AG04450 (cell line): ENCODE results near the gene TRAF1. TPM values are rescaled to one million over a fixed set of nuclear protein-coding genes. Genes with fewer than 3 reads are reported as not detected.

ENCODE experiments used
- CTCF ChIA-PET: fragments of 300-600, 350-600 bp; formaldehyde crosslinking; extraction: SDS; loops from one replicate; lab custom pipeline; 2022; ENCODE audit warnings: antibody characterized with exemption, inconsistent platforms; lab: Charles Lee
- POLR2A ChIA-PET: fragments of 350-600 bp; formaldehyde crosslinking; extraction: SDS; loops from one replicate; lab custom pipeline; 2021; ENCODE audit warnings: antibody characterized with exemption, inconsistent platforms; lab: Yijun Ruan, JAX
- DNase-seq: peaks from one replicate; pipeline ENCODE4 v3.0.0-alpha.2; 2011; ENCODE audit warnings: low read depth, low spot score
- H3K27ac ChIP-seq: one replicate; pipeline ENCODE4 v1.5.1; 2012; ENCODE audit warnings: low read depth, low read length, control low read depth
- H3K27me3 ChIP-seq: one replicate; pipeline ENCODE4 v1.6.0; 2012; ENCODE audit warnings: low read length; ENCODE audit not compliant: control insufficient read depth, insufficient read depth
- H3K4me3 ChIP-seq: 2 replicates; pipeline ENCODE4 v1.5.1; 2011; ENCODE audit warnings: mild to moderate bottlenecking, low read depth, low read length, control low read depth
- H3K9me3 ChIP-seq: 2 replicates; pipeline ENCODE4 v1.5.1; 2012; ENCODE audit warnings: low read length; ENCODE audit not compliant: control insufficient read depth, insufficient read depth
- polyA plus RNA-seq: library from polyadenylated mRNA; depleted of rRNA; stranded (reverse); fragments of >200 nt; gene quantifications from 2 replicates; pipeline ENCODE4 v1.2.3, GENCODE V29; 2011
- TF ChIP-seq, protein P1 (sequence below): IDR thresholded peaks from 2 replicates; pipeline ENCODE4 v1.5.1; 2011; ENCODE audit warnings: low read depth, low read length, control low read depth, inconsistent platforms

TRAF1 gene
- polyA plus RNA-seq, 1 experiment: 3.7 TPM

DNA sequence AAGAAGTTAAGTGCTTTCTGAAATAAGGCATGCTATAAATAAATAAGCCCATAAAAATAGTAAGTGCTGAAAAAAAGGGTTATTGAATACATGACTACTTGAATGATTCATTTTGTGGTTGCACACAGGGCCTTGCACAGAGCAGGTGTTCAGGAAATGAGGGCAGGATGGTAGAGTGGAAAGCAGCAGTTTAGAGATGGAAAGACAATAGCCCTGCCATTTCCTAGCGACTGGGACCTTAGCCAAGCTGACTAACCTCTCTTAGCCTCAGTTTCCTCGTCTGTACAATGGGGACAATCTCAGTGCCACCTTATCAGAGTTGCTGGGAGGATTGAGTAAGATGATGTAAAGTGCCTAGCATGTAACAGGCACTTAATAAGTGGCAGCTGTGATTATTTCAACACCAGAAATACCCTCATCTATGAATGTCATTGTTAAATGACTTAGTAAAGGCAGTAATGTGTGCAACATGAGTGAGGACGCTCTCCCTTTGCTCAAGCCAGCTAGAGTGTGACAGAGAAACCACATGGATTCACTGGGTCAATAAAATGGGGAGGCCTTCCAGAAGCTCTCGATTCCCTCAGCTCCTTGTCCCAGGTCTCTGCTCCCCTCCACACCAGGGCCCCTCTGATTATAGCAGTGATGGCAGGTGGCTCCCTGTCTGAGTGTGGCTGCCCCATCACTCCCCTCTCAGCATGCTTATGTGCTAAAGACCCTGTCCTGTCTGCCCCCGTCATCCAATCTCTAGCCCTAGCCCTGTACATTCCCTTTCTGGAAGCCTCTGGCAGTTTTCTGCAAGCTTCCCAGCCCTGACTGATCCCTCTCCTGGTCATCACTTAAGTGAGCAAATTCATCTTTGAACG is 33.6 kb downstream of the TRAF1 start:
- ChIA-PET POLR2A (no interaction called here), CTCF (no interaction called here)
- peak overlapping the region; percentile 42 for H3K27ac ChIP-seq
- H3K4me3 ChIP-seq: no peak overlapping the region
- H3K27me3 ChIP-seq: peaks cover 2% of the 10 kb centered on the region
- TF ChIP-seq, protein P1, sequence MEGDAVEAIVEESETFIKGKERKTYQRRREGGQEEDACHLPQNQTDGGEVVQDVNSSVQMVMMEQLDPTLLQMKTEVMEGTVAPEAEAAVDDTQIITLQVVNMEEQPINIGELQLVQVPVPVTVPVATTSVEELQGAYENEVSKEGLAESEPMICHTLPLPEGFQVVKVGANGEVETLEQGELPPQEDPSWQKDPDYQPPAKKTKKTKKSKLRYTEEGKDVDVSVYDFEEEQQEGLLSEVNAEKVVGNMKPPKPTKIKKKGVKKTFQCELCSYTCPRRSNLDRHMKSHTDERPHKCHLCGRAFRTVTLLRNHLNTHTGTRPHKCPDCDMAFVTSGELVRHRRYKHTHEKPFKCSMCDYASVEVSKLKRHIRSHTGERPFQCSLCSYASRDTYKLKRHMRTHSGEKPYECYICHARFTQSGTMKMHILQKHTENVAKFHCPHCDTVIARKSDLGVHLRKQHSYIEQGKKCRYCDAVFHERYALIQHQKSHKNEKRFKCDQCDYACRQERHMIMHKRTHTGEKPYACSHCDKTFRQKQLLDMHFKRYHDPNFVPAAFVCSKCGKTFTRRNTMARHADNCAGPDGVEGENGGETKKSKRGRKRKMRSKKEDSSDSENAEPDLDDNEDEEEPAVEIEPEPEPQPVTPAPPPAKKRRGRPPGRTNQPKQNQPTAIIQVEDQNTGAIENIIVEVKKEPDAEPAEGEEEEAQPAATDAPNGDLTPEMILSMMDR: no peak
- peak; percentile 68 for DNase-seq
- H3K9me3 ChIP-seq: no peaks in the 10 kb centered on the region

DNA sequence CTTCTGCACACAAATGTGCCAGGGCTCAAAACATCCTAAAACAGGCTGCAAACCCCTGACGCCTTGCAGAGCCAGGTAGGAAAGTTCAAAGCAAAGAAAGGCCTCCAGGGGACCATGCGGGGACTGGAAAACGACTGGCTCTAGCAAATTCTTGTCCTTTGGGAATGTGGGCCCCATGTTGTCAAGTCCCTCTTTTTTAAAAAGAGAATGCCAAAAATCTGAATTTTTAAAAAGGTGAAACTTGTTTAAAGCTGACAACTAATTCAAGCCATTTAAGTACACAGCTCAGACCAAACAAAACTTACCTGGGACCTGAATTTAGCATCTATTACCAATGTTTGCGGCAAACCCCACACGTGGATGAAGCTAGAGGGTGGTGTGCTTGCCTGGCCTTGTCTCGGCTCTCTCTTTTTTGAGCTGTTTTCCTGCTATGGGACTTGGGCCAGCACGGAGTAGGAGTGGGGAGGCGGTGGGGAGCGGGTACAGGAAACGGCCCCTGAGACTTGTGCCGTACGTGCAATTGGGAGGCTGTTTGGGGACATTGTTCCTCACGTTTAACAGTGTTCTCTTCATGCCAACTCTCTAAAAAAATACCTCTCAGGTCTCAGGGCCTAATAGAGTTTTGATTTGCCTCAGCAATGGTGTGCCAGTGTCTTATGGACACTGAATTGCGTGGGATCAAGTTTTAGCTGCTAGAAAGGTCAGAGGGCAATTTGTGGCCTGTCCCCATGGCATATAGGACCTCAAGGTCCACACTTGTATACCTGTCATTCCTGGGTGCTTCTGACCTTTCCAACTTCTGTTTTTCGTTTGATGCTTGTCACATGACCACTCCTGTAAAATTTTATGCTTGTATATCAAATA is 34.5 kb downstream of the TRAF1 start:
- no peak for DNase-seq
- H3K27ac ChIP-seq: no peak overlapping the region
- H3K9me3 ChIP-seq: no peaks in the 10 kb centered on the region
- TF ChIP-seq, protein P1: no peak
- H3K27me3 ChIP-seq: peaks cover 2% of the 10 kb centered on the region
- no peak overlapping the region for H3K4me3 ChIP-seq
- CTCF ChIA-PET: no interaction called here
- POLR2A ChIA-PET: no interaction called here

DNA sequence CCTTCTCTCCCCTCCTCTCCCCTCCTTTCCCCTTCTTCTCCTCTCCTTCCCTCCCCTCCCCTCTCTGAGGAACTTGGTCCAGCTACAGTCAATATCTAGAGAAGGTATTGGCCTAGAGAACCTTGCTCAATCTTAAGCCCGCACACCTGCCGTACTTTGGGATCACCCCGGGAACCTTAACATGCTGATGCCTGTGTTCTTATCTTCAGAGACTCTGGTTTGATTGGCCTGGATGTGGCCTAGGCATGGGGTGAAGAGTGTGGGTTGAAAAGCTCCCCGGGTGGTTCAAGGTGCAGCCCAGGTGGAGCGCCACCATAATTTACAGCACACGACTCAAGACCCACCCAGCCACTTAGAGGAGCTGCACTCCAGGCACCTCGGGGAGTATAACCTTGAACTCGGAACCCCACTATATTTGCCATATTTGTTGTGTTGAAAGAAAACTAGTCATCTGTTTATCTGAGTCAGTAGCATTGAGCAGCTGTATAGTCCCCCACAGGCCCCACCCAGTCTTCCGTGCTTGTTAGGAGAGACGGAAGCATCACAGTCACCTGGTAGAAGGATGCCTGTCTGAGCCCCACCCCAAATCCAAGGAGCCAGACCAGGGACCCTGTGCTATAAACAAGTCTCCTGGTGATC is 35.2 kb downstream of the TRAF1 start:
- no peaks in the 10 kb centered on the region for H3K9me3 ChIP-seq
- no peak overlapping the region for H3K4me3 ChIP-seq
- no peak for DNase-seq
- CTCF ChIA-PET: interaction anchor here (1.0 kb wide), 1 partner anchor 46 kb away, joined by 3 read pairs; no protein-coding TSS in a partner anchor
- H3K27me3 ChIP-seq: peaks cover 2% of the 10 kb centered on the region
- POLR2A ChIA-PET: no interaction called here
- TF ChIP-seq, protein P1: no peak
- H3K27ac ChIP-seq: no peak overlapping the region

DNA sequence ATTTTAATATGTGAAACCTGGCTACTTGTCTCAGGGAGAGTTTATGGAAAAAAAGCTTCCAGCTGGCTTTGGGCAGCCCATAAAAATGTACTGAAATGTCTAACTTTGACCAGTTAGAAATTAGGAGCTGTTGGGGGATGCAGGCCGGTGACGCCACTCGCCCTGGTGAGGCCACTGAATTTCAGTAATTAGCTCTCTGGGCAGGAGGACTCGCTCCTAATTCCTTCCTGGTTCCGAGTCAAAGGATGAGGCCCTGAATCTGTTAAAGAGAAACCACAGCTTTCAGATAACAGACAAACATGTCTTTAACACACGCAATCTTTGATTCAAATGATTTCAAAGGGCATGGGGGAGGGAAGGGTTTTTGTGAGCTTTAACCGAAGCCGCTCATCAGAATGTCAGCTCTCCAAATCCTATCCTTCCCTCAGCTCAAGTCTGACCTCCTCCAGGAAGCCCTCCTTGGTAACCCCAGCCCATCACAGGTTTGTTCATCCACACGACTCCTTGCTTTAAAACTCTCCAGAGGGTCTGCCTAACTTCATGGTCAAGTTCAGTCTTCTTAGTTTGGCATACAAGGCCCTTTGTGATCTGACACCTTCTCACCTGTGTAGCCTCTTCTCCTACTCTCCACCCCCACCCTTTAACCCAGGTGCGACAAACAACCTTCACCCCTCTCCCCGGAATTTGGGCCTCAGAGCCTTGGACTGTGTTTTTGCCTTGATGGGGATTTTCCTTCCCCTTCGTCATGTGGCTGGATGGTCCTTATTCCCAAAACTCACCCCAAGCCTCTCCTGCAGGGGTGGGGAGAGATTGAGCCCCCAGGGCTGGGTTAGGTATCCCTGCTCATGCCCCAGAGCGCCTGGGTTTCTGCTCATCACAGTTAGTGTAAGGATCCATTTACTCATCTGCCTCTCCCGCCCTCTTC is 36.0 kb downstream of the TRAF1 start:
- ChIA-PET POLR2A (no interaction called here), CTCF (interaction anchor here (0.6 to 1.2 kb wide), 4 partner anchors 26 to 169 kb away, joined by 3 to 6 read pairs (median 4); no protein-coding TSS in a partner anchor)
- Histone ChIP-seq H3K4me3 (no peak overlapping the region), H3K27ac (no peak overlapping the region), H3K27me3 (peaks cover 2% of the 10 kb centered on the region), H3K9me3 (no peaks in the 10 kb centered on the region)
- no peak for DNase-seq
- TF ChIP-seq, protein P1: no peak
